Right lobe of liver (tissue), 6 donors: ENCODE results near the gene SYNJ2. TPM values are rescaled to one million over a fixed set of nuclear protein-coding genes. Genes with fewer than 3 reads are reported as not detected.

Experiments used
- ATAC-seq, 4 donors: fragments of 200-7000 bp; cut with Tn5 transposase; one replicate each; pipeline ENCODE4 v1.9.1; 2020; ENCODE audit warnings: mild to moderate bottlenecking in 4 of 4, moderate library complexity in 4 of 4
- DNase-seq, 3 donors: peaks; one replicate each; pipeline ENCODE4 v3.0.0-alpha.2; 2020
- H3K27ac ChIP-seq, 3 donors: fragments of 200-600 bp; one replicate each; pipeline ENCODE4 v1.8.0; 2022
- H3K27me3 ChIP-seq, 2 donors: fragments of 200-600 bp; one replicate each; pipeline ENCODE4 v1.8.0; 2022
- H3K36me3 ChIP-seq, 4 donors: fragments of 200-600 bp; sonication (generic) in 1 of 4; one replicate each; pipeline versions ENCODE4 v1.5.1 to v1.8.0; 2017 to 2022; ENCODE audit warnings: control low read depth in 1 of 4
- H3K4me1 ChIP-seq, 4 donors: fragments of 200-600 bp; sonication (generic) in 1 of 4; one replicate each; pipeline versions ENCODE4 v1.5.1 to v1.8.0; 2017 to 2022; ENCODE audit warnings: control low read depth in 1 of 4
- H3K4me3 ChIP-seq, 3 donors: fragments of 200-600 bp; one replicate each; pipeline ENCODE4 v1.8.0; 2022
- H3K9me3 ChIP-seq, 4 donors: fragments of 200-600 bp; sonication (generic) in 1 of 4; one replicate each; pipeline versions ENCODE4 v1.5.1 to v1.8.0; 2017 to 2022; ENCODE audit warnings: control low read depth in 1 of 4
- POLR2A ChIP-seq: fragments of 450-650 bp; IDR thresholded peaks from one replicate; pipeline ENCODE4 v1.6.1; 2017; ENCODE audit warnings: antibody characterized with exemption, mild to moderate bottlenecking
- WGBS: methylation state at CpG from one replicate; pipeline ENCODE4 v1.1.6; 2018; ENCODE audit warnings: low coverage, low lambda C conversion rate; ENCODE audit not compliant: insufficient coverage; ENCODE audit errors: missing lambda C conversion rate; 5-methylcytosine and 5-hydroxymethylcytosine counted together
- intact Hi-C, 2 donors: fragments of 100-400 bp; cut with DNase I; formaldehyde crosslinking; loops; one replicate each; pipeline versions ENCODE4 v1.11.2 to v1.14.1; 2022
- total RNA-seq, 6 experiments: library from RNA; depleted of rRNA in 2 of 6; stranded (reverse); fragments of >200 nt in 2 of 6; fragmentation: NEBNext Ultra II Directional in 3 of 6; extraction: Animal tissue kit (Norgen Biotek cat#: 25700) in 3 of 6; gene quantifications; one replicate each; pipeline versions ENCODE4 v1.1.0 to v1.2.4, GENCODE V29; 2016 to 2023
- TF ChIP-seq, protein P1 (sequence below), 4 donors: fragments of 200-600 bp in 3 of 4; fragments of 450-650 bp in 1 of 4; IDR thresholded peaks; one replicate each; pipeline versions ENCODE4 v1.5.1 to v1.8.0; 2016 to 2022; ENCODE audit warnings: antibody characterized with exemption in 4 of 4, mild to moderate bottlenecking in 2 of 4
- donor health status: DM: no; HTN: yes; CAD: no.
- donor health status: DM: no; HTN: no; CAD: no.
- donor health status: DM: no; HTN: no; CAD: no.
- donor health status: DM: no; HTN: yes; CAD: no.
- donor health status: DM: no; HTN: yes; CAD: no.

The SYNJ2 gene
- total RNA-seq, 6 experiments from 2014 or later: 3.2 to 7.4 (median 4.2) TPM

DNA sequence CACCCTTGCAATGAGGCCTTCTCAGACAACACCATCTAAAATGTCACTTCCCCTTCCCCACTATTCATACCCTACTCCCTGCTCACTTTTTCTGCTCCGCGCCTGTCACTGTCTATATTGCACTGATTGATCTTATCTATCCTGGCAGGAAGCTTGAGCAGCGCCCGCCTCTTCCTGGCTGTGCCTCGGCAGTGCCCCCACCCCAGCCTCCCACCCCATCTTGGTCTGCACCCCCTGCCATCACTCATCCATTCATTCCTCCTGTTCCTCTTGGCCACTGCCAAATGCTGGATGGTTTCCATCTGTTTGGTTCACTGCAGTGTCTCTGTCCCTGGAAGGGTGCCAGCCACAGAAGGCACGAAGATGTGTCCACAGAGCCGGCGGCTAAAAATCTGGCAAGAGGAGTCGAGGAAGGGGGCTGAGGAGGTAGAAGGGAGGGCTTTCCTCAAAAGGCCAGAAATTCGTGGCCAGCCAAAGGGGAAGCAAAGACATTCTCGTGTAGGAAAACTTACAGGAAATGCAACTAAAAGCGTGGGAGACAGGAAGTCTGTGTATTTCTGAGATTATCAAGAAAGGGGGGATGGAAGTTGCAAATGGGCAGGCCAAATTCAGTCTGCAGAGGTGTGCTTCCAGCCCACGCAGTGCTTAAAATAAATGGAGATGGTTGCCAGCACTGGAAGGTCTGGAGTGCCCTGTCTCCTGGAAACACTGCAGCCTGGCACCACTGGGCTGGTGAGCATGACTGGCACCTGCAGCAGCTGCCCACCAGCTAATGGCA is 27.6 kb downstream of the SYNJ2 start:
- WGBS: 15% methylated on average over 13 of the region's 13 CpGs
- Histone ChIP-seq H3K36me3 (no peaks in the 10 kb centered on the region), H3K27me3 (no peaks in the 10 kb centered on the region), H3K4me1 (peaks cover 0 to 18% (median 10%) of the 10 kb centered on the region in 4 donors), H3K9me3 (no peaks in the 10 kb centered on the region), H3K4me3 (no peak overlapping the region), H3K27ac (peak overlapping the region in 1 of 3 donors; percentile 43)
- peak; percentile 77 to 85 (median 83) for DNase-seq
- ATAC-seq: peak; percentile 60 to 76 (median 71)
- intact Hi-C loops: no loop called here
- TF ChIP-seq, protein P1, sequence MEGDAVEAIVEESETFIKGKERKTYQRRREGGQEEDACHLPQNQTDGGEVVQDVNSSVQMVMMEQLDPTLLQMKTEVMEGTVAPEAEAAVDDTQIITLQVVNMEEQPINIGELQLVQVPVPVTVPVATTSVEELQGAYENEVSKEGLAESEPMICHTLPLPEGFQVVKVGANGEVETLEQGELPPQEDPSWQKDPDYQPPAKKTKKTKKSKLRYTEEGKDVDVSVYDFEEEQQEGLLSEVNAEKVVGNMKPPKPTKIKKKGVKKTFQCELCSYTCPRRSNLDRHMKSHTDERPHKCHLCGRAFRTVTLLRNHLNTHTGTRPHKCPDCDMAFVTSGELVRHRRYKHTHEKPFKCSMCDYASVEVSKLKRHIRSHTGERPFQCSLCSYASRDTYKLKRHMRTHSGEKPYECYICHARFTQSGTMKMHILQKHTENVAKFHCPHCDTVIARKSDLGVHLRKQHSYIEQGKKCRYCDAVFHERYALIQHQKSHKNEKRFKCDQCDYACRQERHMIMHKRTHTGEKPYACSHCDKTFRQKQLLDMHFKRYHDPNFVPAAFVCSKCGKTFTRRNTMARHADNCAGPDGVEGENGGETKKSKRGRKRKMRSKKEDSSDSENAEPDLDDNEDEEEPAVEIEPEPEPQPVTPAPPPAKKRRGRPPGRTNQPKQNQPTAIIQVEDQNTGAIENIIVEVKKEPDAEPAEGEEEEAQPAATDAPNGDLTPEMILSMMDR (IDR thresholded peaks at IDR 0.05): no peak
- TF ChIP-seq POLR2A: no peak

DNA sequence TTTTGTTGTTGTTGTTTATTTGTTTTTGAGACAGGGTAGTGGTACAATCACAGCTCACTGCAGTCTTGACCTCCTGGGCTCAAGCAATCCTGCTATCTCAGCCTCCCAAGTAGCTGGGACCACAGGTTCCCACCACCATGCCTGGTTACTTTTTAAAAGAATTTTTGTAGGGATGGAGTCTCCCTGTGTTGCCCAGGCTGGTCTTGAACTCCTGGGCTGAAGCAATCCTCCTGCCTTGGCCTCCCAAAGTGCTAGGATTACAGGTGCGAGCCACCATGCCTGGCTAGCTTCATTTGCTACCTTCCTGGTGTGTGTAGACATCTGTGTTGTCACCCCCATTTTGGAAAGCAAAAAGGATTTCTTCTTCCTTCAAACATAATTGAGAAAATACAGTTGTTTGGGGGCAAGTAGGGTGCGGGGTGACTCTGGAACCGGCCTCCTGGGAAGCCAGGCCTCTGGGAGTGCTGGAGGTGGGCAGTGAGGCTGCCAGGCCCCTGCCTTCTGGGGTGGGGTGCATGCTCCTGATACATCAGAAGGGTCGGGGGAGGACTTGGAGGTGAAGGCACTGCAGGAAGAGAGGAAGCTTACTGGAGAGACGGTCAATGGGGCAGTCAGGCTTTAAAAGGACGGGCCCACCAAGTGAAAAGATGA is 28.4 kb downstream of the SYNJ2 start:
- H3K27me3 ChIP-seq: no peaks in the 10 kb centered on the region
- ATAC-seq: no peak
- H3K27ac ChIP-seq: peak overlapping the region in 1 of 3 donors; percentile 43
- intact Hi-C loops: no loop called here
- TF ChIP-seq POLR2A: no peak
- TF ChIP-seq, protein P1 (IDR thresholded peaks at IDR 0.05): no peak
- 87% methylated on average over 6 of the region's 6 CpGs for WGBS
- no peaks in the 10 kb centered on the region for H3K36me3 ChIP-seq
- DNase-seq: peak in 1 of 3 donors; percentile 2
- no peaks in the 10 kb centered on the region for H3K9me3 ChIP-seq
- no peak overlapping the region for H3K4me3 ChIP-seq
- H3K4me1 ChIP-seq: peaks cover 0 to 18% (median 10%) of the 10 kb centered on the region in 4 donors

DNA sequence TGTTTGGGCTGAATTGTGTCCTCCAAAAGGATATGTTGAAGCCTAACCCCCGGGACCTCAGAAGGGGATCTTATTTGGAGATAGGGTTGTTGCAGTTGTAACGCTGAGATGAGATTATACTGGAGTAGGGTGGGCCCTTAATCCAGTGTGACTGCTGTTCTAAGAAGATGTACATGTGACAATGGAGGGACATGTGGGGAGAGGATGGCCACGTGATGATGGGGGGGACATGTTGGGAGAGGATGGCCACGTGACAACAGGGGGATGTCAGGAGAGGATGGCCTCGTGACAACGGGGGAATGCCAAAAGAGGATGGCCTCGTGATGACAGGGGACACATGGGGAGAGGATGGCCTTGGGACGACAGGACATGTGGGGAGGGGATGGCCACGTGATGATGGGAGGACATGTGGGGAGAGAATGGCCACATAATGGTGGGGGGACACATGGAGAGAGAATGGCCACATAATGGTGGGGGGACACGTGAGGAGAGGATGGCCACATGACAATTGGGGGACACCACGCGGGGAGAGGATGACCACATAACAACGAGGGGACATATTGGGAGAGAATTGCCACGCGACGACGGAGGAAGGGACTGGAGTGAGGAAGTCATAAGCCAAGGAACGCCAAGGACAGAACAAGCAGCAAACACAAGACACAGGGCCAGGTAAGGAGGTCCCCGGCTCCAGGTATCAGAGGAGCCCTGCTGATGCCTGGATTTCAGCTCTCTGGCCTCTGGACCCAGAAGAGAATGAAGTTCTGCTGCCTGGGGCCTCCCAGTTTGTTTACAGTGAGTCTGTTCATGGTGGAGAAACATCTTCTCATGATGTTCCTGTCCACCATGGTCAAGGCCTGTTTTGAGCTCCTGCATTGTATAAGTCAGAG is 29.2 kb downstream of the SYNJ2 start:
- peaks cover 0 to 18% (median 10%) of the 10 kb centered on the region in 4 donors for H3K4me1 ChIP-seq
- TF ChIP-seq POLR2A: no peak
- TF ChIP-seq, protein P1 (IDR thresholded peaks at IDR 0.05): no peak
- intact Hi-C loops: no loop called here
- H3K36me3 ChIP-seq: no peaks in the 10 kb centered on the region
- no peak for ATAC-seq
- peak overlapping the region in 1 of 3 donors; percentile 13 for H3K27ac ChIP-seq
- no peak overlapping the region for H3K4me3 ChIP-seq
- 93% methylated on average over 18 of the region's 19 CpGs for WGBS
- H3K9me3 ChIP-seq: no peaks in the 10 kb centered on the region
- DNase-seq: peak in 1 of 3 donors; percentile 10
- H3K27me3 ChIP-seq: no peaks in the 10 kb centered on the region

DNA sequence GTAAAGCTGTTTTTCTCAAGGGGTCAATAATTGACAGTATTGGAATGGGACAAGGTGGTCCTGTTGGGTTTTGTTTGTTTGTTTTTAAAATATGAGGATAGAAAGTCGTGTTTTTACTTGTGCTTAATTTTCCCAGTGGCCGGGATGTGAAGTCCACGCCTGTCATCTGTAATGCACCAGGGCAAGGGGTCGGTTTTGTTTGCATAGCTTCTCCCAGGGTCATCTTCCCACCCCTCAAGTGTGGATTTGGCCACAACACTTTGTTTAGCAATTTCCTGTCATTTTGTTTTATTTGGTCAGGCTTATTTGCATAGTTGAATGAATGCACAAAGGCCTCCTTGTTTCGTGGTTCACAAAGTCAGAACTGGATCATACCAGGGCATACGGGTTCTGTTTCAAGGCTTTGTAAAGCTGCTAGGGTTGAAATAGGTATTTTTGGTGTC is 29.8 kb downstream of the SYNJ2 start:
- 41% methylated on average over 6 of the region's 6 CpGs for WGBS
- intact Hi-C loops: no loop called here
- Histone ChIP-seq H3K4me1 (peaks cover 0 to 18% (median 10%) of the 10 kb centered on the region in 4 donors), H3K36me3 (no peaks in the 10 kb centered on the region), H3K9me3 (no peaks in the 10 kb centered on the region), H3K4me3 (no peak overlapping the region), H3K27me3 (no peaks in the 10 kb centered on the region), H3K27ac (peak overlapping the region in 2 of 3 donors; percentile 13 to 51)
- TF ChIP-seq POLR2A: no peak
- TF ChIP-seq, protein P1 (IDR thresholded peaks at IDR 0.05): peak in 1 of 4 donors; percentile 5
- peak in 1 of 3 donors; percentile 11 for DNase-seq
- peak in 2 of 4 donors; percentile 42 to 49 for ATAC-seq
